RPMI7951 (cell line): ENCODE results near the gene TAS2R38. TPM values are rescaled to one million over a fixed set of nuclear protein-coding genes. Genes with fewer than 3 reads are reported as not detected.
"Not testable (repeated sequence)": the region's sequence is repeated elsewhere in the genome, so short reads cannot be mapped to it uniquely, and the experiment has no call there.

ENCODE experiments used
- DNase-seq: peaks from one replicate; pipeline ENCODE4 v3.0.0-alpha.2; 2012; ENCODE audit warnings: low read depth
- total RNA-seq: library from RNA; depleted of rRNA; stranded (reverse); fragments of >200 nt; shearing (Covaris generic); gene quantifications from 2 replicates; pipeline ENCODE4 v1.2.3, GENCODE V29; 2014; rRNA removed

TAS2R38 gene
- total RNA-seq, result not detected in 2 replicates

DNA sequence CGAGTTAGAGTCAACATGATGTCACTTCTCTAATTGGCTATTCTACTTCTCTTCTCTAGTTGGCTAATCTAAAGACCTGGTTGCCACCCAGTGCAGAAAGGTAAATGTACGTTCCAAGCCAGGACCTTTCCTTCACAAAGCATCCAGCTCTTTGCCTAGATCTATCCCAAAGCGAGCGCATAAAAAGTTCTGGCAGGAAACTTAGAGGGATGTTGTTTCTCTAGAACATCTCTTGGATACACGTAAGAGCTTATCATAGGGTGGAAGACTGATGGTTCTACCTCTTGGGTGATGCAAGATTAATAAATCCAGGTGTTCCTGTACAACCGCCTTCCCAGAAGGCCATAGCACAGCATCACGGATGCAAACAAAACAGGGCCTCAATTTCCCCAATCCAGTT lies at the start of gene TAS2R38:
Gene TAS2R38, minus strand, starts transcription at position 101 of the 400 bp plus-strand sequence. Its CDS starts 84 bp downstream, at position 17.
- no peak for DNase-seq

DNA sequence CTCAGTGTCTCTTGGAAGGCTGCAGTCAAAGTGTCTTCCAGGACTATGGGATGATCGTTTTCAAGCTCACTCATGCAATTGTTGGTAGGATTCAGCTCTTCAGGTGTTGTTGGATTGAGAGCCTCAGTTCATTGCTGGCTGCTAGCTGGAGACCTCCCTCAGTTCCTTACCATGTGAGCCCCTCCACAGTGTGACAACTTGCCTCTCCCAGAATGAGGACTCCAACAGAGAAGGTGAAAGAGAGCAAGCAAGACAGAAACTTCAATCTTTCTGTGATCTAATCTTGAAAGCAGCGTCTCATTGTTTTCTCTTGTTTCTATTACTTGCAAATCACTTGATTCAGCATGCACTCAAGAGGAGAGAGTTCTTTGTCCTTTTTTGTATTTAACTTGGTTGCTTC lies 44.6 kb upstream of the TAS2R38 start:
- no peak for DNase-seq

DNA sequence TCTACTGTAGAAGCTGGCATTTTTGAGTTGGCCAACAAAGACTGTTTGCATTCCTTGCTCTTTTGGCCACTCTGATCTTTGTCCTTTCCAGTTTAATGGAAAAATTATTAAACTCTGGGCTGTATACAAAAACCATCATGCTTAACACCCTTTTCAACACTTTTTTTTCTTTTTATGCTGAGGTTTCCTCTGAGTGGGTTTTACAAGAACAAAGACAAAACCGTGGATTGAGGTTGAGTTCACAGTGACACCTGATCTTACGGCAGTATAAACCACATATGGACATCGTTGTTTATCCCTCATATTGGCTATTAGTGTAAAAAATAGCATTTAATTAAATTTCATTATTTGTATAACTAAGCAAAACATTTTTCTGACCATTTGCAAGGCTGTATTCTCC lies 43.9 kb upstream of the TAS2R38 start:
- DNase-seq, result no peak

GRCh38 chr7:142012825-142013511 lies 39.4 kb upstream of the TAS2R38 start:
- DNase-seq, result peak; percentile 28

- no peak for DNase-seq
Measured at GRCh38 chr7:142010952-142011548, 37.5 kb upstream of the TAS2R38 start.

DNA sequence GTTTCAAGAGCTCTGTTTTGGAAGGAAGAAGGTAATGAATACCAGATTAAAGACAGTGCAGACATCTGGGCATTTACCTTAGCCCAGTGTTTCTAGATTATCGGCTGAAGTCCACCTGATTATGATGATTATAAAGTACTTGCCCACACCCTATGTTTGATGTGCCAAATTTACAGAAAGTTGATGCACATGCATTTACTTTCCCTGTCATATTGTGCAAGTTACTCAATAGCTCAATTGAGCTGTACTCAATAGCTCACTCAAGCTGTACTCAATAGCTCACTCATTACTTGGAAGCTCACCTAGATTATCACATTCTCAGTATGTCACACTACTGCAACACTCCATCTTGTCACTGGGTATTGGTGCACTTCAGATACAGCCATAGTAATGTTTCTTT lies 35.6 kb upstream of the TAS2R38 start:
- DNase-seq, result no peak

DNA sequence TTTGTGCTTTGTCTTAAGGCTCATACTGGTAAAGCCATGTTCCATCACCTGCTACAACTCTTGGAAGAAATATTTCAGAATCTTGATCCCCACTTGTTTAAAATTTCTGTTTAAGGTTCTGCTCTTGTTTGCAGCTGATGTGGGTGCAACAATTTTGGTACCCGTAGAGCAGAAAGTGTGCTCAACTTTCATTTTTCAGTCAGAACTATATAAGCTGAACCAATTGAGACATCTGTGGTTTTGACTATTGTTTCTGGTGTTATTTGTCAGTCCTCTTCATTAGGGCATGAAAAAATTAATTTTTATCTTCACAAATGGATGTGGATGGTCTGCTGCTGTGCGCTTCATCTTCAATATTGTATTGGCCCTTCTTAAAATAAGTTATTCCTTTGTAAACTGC lies 33.0 kb upstream of the TAS2R38 start:
- DNase-seq, result no peak

DNA sequence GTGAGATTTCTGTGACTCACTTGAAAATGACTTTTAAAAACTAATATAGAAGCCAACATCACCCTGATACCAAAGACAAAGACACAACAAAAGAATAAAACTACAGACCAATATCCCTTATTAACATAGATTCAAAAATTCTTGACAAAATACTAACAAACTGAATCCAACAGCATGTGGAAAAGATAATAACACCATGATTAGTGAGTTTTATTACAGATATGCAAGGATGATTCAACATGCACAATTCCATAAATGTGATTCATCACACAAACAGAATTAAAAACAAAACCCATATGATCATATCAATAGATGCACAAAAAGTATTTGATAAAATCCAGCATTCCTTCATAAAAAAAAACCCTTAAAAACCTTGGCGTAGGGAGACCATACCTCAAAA lies 28.6 kb upstream of the TAS2R38 start:
- no peak for DNase-seq

GRCh38 chr7:142001163-142001874 lies 27.7 kb upstream of the TAS2R38 start:
- DNase-seq, result peak; percentile 10

DNA sequence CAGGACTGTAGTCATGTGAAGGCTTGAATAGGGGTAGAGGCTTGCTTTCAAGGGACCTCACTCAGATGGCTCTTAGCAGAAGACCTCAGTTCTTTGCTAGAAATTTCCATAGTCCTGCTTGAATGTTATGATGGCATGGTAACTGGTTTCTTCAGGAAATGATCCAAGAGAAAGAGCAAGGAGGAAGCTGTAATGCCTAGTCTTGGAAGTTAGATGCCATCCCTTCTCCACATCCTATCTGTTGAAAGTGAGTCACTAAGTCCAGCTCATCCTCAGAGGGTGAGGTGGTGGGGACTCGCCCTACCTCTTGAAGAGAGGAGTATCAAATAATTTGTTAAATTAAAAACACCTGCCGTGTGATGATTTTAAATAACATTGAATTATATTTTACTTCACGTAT lies 26.7 kb upstream of the TAS2R38 start:
- DNase-seq, result no peak

- no peak for DNase-seq
Measured at GRCh38 chr7:141999058-141999623, 25.6 kb upstream of the TAS2R38 start.

GRCh38 chr7:141993354-141993753 lies 19.8 kb upstream of the TAS2R38 start:
- no peak for DNase-seq

DNA sequence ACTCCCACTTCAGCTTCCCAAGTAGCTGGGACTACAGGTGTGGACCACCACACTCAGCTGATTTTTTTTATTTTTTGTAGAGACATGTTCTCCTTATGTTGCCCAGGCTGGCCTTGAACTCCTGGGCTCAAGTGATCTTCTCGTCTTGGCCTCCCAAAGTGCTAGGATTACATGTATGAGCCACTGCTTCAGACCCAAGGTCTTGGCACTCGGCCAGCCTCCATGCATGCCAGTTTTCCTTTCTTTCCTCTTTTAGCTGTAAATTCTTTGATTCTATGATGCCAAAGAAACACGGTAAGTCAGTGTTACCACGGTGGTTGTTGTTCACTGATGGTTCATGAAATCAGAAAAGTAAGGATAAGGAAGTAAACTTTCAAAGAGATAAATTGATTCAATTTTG lies 19.1 kb upstream of the TAS2R38 start:
- DNase-seq, result no peak

DNA sequence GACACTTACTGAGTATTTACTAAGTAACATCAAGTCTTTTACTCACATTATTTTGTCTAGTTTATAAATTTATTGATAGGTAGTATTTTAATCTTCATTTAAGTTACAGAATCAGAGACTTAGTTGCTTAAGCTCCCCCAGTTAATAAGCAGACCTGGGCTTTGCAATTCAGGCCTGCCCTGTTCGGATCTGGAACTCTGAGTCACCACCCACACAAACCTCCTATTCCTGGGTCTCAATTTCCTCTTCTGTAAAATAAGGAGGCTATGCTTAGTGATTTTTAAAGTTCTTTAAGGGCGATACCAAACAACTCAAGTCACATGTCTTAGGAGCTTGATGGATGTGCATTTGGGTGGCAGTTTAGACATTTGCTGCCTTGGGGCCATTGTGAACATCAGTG lies 18.6 kb upstream of the TAS2R38 start:
- DNase-seq, result no peak

GRCh38 chr7:141991140-141991539 lies 17.6 kb upstream of the TAS2R38 start:
- DNase-seq, result no peak

- DNase-seq, result no peak
Measured at GRCh38 chr7:141990011-141990725, 16.6 kb upstream of the TAS2R38 start.

DNA sequence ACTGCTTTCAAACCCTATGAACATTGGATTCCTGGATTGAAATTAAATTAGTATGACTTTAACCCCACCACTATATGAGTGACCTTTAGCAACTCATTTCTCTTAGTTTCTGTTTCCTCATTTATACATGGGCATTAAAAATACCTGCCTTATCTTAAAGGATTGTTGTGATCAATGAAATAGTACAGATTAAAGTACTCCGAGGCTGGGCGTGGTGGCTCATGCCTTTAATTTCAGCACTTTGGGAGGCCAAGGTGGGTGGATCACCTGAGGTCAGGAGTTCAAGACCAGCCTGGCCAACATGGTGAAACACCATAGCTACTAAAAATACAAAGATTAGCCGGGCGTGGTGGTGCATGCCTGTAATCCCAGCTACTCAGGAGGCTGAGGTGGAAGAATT lies 14.2 kb upstream of the TAS2R38 start:
- not testable (repeated sequence) for DNase-seq

- DNase-seq, result no peak
Measured at GRCh38 chr7:141986923-141987322, 13.3 kb upstream of the TAS2R38 start.

GRCh38 chr7:141985926-141986325 lies 12.4 kb upstream of the TAS2R38 start:
- not testable (repeated sequence) for DNase-seq

- DNase-seq, result no peak
Measured at GRCh38 chr7:141979568-141979967, 6.0 kb upstream of the TAS2R38 start.

- no peak for DNase-seq
Measured at GRCh38 chr7:141978351-141978750, 4.8 kb upstream of the TAS2R38 start.
